WTC11 (cell line): ENCODE results near the gene GRIPAP1. TPM values are rescaled to one million over a fixed set of nuclear protein-coding genes. Genes with fewer than 3 reads are reported as not detected.

Experiments used
- ATAC-seq: fragments of 200-7000 bp; cut with Tn5 transposase; 2 replicates; pipeline ENCODE4 v1.10.0; 2021; ENCODE audit warnings: mild to moderate bottlenecking, moderate library complexity
- CTCF ChIA-PET: fragments of 300-600 bp; sonication (Branson Sonifier 250); formaldehyde crosslinking; loops from one replicate; lab custom pipeline; 2021; ENCODE audit warnings: antibody characterized with exemption; lab: Charles Lee
- POLR2A ChIA-PET: fragments of 350-600 bp; sonication (Branson Sonifier 250); formaldehyde crosslinking; loops from one replicate; lab custom pipeline; 2021; ENCODE audit warnings: antibody characterized with exemption; lab: Charles Lee
- DNase-seq: peaks from one replicate; pipeline ENCODE4 v3.0.0; 2021; ENCODE audit warnings: low spot score
- H3K27ac Mint-ChIP-seq: 2 replicates; pipeline ENCODE4 v1.8.0; 2021; ENCODE audit warnings: mixed read lengths
- H3K27me3 Mint-ChIP-seq: 2 replicates; pipeline ENCODE4 v1.8.0; 2021; ENCODE audit warnings: low read depth, mild to moderate bottlenecking, moderate library complexity, mixed read lengths
- H3K36me3 Mint-ChIP-seq: 2 replicates; pipeline ENCODE4 v1.8.0; 2021; ENCODE audit warnings: mixed read lengths
- H3K4me1 Mint-ChIP-seq: 2 replicates; pipeline ENCODE4 v1.8.0; 2022; ENCODE audit warnings: mixed read lengths
- H3K4me3 Mint-ChIP-seq: 2 replicates; pipeline ENCODE4 v1.8.0; 2021; ENCODE audit warnings: mild to moderate bottlenecking, moderate library complexity, mixed read lengths
- H3K9me3 Mint-ChIP-seq: 2 replicates; pipeline ENCODE4 v1.8.0; 2021; ENCODE audit warnings: mixed read lengths
- FOXK1 ChIP-seq: sonication (generic); formaldehyde crosslinking; IDR thresholded peaks from 2 replicates; pipeline ENCODE4 v1.8.0; 2022; ENCODE audit warnings: mild to moderate bottlenecking, moderate library complexity, missing genetic modification reagents
- GRHL2 ChIP-seq: fragments of 250-450 bp; sonication (Bioruptor Pico); IDR thresholded peaks from 2 replicates; pipeline ENCODE4 v1.8.0; 2022; ENCODE audit warnings: mild to moderate bottlenecking, moderate library complexity; ENCODE audit not compliant: insufficient replicate concordance, severe bottlenecking
- PRRX2 ChIP-seq: fragments of 250-450 bp; sonication (Bioruptor Pico); IDR thresholded peaks from 2 replicates; pipeline ENCODE4 v1.8.0; 2021; ENCODE audit warnings: mild to moderate bottlenecking
- TCF7 ChIP-seq: sonication (generic); formaldehyde crosslinking; IDR thresholded peaks from 2 replicates; pipeline ENCODE4 v1.8.0; 2022; ENCODE audit warnings: mild to moderate bottlenecking, low read depth, missing genetic modification reagents, moderate library complexity
- ZNF121 ChIP-seq: sonication (generic); formaldehyde crosslinking; IDR thresholded peaks from 2 replicates; pipeline ENCODE4 v1.8.0; 2023; ENCODE audit warnings: missing genetic modification reagents
- ZNF396 ChIP-seq: fragments of 250-450 bp; sonication (Bioruptor Pico); IDR thresholded peaks from 2 replicates; pipeline ENCODE4 v1.8.0; 2021; ENCODE audit warnings: mild to moderate bottlenecking, moderate library complexity, borderline replicate concordance
- total RNA-seq: library from RNA; stranded (reverse); gene quantifications from 3 replicates; pipeline ENCODE4 v1.2.3, GENCODE V29; 2021
- TF ChIP-seq, protein P1 (sequence below): sonication (generic); formaldehyde crosslinking; IDR thresholded peaks from 2 replicates; pipeline ENCODE4 v1.8.0; 2023; ENCODE audit warnings: missing genetic modification reagents
- TF ChIP-seq, protein P2 (sequence below): sonication (generic); formaldehyde crosslinking; IDR thresholded peaks from 2 replicates; pipeline ENCODE4 v1.8.1; 2023; ENCODE audit warnings: mild to moderate bottlenecking, missing genetic modification reagents
- TF ChIP-seq, protein P3 (sequence below): fragments of 250-450 bp; sonication (Bioruptor Pico); IDR thresholded peaks from 2 replicates; pipeline ENCODE4 v1.9.0; 2021; ENCODE audit warnings: mild to moderate bottlenecking
- TF ChIP-seq, protein P4 (sequence below): sonication (generic); formaldehyde crosslinking; IDR thresholded peaks from 2 replicates; pipeline ENCODE4 v1.8.0; 2022; ENCODE audit warnings: missing genetic modification reagents

The GRIPAP1 gene
- total RNA-seq, 1 experiment from 2014 or later: 70.7 TPM

DNA sequence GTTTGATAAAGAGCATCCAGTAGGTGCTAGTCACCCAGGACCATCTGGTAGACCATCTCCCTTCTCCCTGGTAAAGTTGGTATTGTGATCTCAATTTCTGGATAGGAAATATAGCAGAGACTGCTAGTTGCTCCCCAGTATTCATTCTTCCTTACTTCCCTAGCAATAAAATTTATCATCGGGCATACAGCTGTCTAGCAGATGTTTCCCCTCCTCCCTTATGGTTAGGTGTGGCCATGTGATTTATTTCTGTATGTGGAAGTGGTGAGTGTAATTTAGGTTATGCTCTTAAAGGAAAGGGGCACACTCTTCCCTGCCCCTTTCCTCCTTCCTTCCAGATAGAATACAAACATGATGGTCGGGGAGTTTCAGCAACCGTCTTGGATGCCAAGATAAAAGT is 18.2 kb downstream of the GRIPAP1 start:
- no peak overlapping the region for H3K4me3 Mint-ChIP-seq
- CTCF ChIA-PET: interaction anchor here (0.6 kb wide), 1 partner anchor 123 kb away, joined by 4 read pairs; no protein-coding TSS in a partner anchor
- no peaks in the 10 kb centered on the region for H3K9me3 Mint-ChIP-seq
- DNase-seq (no peak), ATAC-seq (no peak)
- no peaks in the 10 kb centered on the region for H3K4me1 Mint-ChIP-seq
- TF ChIP-seq, protein P1, sequence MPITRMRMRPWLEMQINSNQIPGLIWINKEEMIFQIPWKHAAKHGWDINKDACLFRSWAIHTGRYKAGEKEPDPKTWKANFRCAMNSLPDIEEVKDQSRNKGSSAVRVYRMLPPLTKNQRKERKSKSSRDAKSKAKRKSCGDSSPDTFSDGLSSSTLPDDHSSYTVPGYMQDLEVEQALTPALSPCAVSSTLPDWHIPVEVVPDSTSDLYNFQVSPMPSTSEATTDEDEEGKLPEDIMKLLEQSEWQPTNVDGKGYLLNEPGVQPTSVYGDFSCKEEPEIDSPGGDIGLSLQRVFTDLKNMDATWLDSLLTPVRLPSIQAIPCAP (CRISPR knock-in tag): no peak
- TF ChIP-seq PRRX2: no peak
- TF ChIP-seq TCF7 (CRISPR knock-in tag): no peak
- TF ChIP-seq ZNF396: no peak
- TF ChIP-seq, protein P2, sequence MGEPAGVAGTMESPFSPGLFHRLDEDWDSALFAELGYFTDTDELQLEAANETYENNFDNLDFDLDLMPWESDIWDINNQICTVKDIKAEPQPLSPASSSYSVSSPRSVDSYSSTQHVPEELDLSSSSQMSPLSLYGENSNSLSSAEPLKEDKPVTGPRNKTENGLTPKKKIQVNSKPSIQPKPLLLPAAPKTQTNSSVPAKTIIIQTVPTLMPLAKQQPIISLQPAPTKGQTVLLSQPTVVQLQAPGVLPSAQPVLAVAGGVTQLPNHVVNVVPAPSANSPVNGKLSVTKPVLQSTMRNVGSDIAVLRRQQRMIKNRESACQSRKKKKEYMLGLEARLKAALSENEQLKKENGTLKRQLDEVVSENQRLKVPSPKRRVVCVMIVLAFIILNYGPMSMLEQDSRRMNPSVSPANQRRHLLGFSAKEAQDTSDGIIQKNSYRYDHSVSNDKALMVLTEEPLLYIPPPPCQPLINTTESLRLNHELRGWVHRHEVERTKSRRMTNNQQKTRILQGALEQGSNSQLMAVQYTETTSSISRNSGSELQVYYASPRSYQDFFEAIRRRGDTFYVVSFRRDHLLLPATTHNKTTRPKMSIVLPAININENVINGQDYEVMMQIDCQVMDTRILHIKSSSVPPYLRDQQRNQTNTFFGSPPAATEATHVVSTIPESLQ (CRISPR knock-in tag): no peak
- POLR2A ChIA-PET: interaction anchor here (0.7 kb wide), 1 partner anchor 24 kb away, joined by 6 read pairs; no protein-coding TSS in a partner anchor
- peaks cover 51% of the 10 kb centered on the region for H3K36me3 Mint-ChIP-seq
- H3K27ac Mint-ChIP-seq: no peak overlapping the region
- H3K27me3 Mint-ChIP-seq: no peaks in the 10 kb centered on the region

DNA sequence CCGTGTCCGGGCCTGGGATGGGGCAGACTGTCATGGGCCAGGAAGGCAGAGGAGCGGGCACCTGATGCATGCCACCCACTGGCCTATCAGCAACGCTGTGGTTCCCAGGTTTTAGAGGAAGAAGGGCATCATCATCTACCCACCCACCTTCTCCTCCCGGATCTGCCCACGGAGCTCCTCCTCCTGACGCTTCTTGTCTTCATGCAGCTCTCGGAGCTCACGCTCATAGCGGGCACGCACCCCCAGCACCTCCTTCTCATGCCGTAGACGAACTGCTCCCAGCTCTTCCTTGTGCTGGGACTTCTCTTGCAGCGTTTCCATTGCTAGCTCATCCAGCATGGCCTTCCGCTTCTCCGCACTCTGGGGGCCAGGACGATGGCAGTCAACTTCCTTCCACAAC is 19.0 kb downstream of the GRIPAP1 start:
- ATAC-seq: no peak
- ChIA-PET POLR2A (no interaction called here), CTCF (interaction anchor here (1.3 kb wide), 1 partner anchor 12 kb away, joined by 4 read pairs; the partner anchor contains the start of gene KCND1)

More for the DNA sequence above, 19.0 kb downstream of the GRIPAP1 start:
- DNase-seq: no peak
- TF ChIP-seq ZNF121 (CRISPR knock-in tag): no peak
- TF ChIP-seq FOXK1 (CRISPR knock-in tag): no peak
- no peak for TF ChIP-seq GRHL2
- TF ChIP-seq, protein P3, sequence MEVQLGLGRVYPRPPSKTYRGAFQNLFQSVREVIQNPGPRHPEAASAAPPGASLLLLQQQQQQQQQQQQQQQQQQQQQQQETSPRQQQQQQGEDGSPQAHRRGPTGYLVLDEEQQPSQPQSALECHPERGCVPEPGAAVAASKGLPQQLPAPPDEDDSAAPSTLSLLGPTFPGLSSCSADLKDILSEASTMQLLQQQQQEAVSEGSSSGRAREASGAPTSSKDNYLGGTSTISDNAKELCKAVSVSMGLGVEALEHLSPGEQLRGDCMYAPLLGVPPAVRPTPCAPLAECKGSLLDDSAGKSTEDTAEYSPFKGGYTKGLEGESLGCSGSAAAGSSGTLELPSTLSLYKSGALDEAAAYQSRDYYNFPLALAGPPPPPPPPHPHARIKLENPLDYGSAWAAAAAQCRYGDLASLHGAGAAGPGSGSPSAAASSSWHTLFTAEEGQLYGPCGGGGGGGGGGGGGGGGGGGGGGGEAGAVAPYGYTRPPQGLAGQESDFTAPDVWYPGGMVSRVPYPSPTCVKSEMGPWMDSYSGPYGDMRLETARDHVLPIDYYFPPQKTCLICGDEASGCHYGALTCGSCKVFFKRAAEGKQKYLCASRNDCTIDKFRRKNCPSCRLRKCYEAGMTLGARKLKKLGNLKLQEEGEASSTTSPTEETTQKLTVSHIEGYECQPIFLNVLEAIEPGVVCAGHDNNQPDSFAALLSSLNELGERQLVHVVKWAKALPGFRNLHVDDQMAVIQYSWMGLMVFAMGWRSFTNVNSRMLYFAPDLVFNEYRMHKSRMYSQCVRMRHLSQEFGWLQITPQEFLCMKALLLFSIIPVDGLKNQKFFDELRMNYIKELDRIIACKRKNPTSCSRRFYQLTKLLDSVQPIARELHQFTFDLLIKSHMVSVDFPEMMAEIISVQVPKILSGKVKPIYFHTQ: no peak
- TF ChIP-seq, protein P4, sequence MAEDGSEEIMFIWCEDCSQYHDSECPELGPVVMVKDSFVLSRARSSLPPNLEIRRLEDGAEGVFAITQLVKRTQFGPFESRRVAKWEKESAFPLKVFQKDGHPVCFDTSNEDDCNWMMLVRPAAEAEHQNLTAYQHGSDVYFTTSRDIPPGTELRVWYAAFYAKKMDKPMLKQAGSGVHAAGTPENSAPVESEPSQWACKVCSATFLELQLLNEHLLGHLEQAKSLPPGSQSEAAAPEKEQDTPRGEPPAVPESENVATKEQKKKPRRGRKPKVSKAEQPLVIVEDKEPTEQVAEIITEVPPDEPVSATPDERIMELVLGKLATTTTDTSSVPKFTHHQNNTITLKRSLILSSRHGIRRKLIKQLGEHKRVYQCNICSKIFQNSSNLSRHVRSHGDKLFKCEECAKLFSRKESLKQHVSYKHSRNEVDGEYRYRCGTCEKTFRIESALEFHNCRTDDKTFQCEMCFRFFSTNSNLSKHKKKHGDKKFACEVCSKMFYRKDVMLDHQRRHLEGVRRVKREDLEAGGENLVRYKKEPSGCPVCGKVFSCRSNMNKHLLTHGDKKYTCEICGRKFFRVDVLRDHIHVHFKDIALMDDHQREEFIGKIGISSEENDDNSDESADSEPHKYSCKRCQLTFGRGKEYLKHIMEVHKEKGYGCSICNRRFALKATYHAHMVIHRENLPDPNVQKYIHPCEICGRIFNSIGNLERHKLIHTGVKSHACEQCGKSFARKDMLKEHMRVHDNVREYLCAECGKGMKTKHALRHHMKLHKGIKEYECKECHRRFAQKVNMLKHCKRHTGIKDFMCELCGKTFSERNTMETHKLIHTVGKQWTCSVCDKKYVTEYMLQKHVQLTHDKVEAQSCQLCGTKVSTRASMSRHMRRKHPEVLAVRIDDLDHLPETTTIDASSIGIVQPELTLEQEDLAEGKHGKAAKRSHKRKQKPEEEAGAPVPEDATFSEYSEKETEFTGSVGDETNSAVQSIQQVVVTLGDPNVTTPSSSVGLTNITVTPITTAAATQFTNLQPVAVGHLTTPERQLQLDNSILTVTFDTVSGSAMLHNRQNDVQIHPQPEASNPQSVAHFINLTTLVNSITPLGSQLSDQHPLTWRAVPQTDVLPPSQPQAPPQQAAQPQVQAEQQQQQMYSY: no peak
- TF ChIP-seq, protein P1 (CRISPR knock-in tag): no peak
- H3K27ac Mint-ChIP-seq: no peak overlapping the region
- no peaks in the 10 kb centered on the region for H3K9me3 Mint-ChIP-seq
- H3K4me3 Mint-ChIP-seq: no peak overlapping the region
- H3K27me3 Mint-ChIP-seq: no peaks in the 10 kb centered on the region
- H3K4me1 Mint-ChIP-seq: no peaks in the 10 kb centered on the region
- peaks cover 49% of the 10 kb centered on the region for H3K36me3 Mint-ChIP-seq
